HG02571 (cell line): ENCODE measurements around the gene TIMP2.
"Not testable (repeated sequence)": the region's sequence is repeated elsewhere in the genome, so short reads cannot be mapped to it uniquely, and the experiment has no call there.

Experiments
- ATAC-seq: cut with Tn5 transposase; IDR thresholded peaks from one replicate; pipeline ENCODE4 v1.9.1; 2021; ENCODE audit warnings: mild to moderate bottlenecking, moderate library complexity; ENCODE audit not compliant: unreplicated experiment

The TIMP2 gene

DNA sequence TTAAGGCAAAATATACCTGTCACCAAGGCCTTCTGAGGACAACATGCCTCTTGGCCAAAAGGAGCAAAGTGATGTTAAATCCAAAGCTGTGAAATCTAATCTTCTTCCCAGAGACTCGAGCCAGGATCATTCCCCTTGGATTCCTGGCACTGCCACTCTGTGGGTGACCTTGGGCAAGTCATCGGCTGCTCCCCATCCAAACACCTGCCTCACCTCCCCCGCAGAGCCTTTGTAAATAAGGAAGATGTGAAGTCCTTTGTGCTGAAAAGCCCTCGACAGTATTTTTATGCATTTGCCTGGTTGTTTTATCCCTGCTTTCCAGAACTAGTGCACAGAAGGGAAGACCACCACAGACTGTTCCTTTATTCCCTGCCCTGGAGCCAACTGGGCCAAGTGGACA is 16.8 kb downstream of the TIMP2 start:
- no peak for ATAC-seq

DNA sequence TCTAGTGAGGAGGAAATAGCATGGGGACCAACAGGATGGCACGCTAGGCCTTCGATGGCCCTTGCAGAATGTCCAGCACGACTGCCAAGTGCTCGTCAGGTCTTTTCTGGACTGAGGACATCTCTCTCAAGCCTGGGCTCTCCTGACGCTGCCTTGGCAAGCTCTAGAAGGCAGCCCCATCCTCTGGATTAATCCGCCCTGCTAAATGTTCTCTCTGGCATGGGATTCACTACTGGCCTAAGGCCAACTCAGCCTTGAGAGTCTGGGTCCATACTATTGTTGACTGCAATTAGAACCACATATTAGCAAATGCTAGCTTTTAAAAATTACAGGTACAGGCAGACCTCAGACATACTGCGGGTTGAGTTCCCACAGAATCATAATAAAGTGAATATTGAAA is 19.6 kb downstream of the TIMP2 start:
- no peak for ATAC-seq

DNA sequence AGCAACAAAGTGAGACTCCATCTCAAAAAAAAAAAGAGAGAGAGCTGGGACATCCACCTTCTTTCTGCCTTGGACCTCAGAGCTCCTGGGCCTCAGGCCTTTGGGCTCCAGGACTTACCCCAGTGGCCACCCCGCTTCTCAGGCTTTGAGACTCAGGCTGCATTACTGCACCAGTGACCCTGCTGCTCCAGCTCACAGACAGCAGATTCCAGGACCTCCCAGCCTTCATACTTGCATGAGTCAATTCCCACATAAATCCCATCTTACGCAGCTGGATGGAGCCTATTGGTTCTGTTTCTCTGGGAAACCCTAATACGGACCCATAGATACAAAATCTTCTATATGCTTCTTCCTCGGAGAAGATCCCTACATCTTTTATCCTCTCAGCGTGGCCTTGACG is 20.1 kb downstream of the TIMP2 start:
- no peak for ATAC-seq

DNA sequence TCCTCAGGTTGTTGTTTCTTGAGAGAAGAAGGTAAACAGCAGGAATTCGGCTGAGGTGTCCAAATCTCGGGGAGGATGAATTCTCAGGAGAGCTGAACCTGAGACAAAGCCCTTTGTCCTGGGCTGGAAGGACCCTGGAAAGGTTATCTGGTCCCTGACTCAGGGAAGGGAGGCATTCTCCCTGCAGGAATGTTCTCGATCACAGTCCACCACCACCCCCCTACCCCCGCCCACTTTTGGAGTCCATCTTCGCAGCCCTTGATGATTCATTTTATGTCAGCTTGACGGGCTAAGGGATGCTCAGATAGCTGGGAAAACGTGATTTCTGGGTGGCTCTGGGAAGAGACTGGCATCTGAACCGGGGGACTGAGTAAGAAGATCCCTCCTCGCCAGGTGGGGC is 20.8 kb downstream of the TIMP2 start:
- no peak for ATAC-seq

DNA sequence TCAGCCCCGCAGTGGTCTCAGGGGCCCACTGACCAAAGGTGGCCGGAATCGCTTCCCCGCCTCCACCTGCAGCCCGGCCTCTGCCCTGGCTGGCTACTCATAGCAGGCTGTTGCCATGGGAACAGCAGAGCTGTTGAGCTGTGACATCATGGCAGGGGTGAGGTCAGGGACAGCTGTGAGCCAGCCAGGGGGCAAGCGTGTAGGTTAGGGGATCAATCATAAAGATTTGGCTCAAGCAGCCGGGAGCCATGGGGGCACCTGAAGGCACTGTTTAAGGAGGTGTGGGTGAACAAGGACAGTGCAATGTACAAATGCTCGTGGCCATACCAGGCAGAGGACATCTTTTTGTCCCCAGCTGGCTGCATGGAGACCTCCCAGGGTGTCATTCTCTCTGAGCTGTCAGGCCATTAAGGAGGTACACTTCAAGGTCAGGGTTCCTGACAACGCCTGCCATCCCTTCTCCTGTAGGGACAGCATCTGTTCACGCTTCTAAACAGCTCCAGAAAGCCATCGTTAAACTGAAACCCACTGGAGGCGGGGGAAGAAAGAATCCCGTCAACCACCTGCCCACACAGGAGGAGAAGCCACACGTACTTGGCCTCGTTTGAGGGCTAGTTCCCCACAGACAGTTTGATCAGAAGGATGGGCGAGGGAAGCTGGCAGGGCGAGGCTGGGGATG is 21.9 kb downstream of the TIMP2 start, which contains the start of gene CEP295NL:
CEP295NL (minus strand) TSS at position 101 of the 679 bp plus-strand sequence. CDS start 1,373 bp downstream, outside the sequence.
- no peak for ATAC-seq

DNA sequence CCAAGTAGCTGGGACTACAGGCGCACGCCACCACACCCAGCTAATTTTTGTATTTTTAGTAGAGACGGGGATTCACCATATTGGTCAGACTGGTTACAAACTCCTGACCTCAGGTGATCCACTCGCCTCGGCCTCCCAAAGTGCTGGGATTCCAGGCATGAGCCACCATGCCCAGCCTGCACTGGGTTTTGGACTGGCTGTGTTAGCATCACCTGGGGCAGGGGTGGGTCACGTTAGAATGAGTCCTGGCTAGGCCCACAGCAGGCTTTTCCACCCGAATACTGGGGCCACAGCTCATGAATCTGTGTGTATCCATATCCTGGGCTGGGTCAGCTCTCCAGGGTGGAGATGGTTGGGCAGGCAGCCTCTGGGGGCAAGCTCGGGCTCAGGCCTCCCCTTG is 23.0 kb downstream of the TIMP2 start:
- not testable (repeated sequence) for ATAC-seq

DNA sequence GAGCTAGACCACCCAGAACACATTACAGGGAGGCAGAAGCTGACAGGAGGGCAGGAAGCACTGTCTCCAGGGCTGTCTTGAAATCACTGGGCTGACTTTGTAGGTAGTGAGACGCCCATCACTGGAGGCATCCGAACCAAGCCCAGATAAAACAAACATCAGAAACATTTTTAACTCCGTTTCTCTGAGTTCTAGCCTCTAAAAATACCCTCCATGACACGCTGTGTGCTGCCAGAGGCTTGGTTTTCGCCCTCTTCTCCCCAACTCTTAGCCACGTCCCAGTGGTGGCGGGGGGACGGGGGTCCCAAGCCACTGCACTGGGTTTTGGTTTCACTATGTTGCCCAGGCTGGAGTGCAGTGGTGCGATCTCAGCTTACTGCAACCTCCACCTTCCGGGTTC is 23.4 kb downstream of the TIMP2 start:
- ATAC-seq: no peak

DNA sequence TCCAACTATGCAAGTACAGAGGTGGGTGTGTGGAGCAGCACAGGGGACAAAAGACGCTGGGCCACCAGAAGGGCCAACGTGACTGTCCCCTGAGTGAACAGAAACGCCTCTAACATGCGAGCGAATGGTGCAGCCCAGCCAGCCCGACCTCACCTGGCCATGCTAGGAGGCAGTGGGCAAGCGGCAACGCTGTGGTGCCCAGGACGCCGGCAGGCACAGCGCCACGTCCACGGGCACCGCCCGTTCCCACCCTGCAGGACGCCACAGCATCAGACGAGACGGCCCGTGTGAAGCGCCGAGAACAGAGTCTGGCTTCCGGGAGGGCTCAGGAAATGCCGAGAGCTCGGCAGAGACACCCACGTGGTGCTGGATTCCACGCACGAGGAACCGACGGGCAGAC is 24.4 kb downstream of the TIMP2 start:
- ATAC-seq: no peak

DNA sequence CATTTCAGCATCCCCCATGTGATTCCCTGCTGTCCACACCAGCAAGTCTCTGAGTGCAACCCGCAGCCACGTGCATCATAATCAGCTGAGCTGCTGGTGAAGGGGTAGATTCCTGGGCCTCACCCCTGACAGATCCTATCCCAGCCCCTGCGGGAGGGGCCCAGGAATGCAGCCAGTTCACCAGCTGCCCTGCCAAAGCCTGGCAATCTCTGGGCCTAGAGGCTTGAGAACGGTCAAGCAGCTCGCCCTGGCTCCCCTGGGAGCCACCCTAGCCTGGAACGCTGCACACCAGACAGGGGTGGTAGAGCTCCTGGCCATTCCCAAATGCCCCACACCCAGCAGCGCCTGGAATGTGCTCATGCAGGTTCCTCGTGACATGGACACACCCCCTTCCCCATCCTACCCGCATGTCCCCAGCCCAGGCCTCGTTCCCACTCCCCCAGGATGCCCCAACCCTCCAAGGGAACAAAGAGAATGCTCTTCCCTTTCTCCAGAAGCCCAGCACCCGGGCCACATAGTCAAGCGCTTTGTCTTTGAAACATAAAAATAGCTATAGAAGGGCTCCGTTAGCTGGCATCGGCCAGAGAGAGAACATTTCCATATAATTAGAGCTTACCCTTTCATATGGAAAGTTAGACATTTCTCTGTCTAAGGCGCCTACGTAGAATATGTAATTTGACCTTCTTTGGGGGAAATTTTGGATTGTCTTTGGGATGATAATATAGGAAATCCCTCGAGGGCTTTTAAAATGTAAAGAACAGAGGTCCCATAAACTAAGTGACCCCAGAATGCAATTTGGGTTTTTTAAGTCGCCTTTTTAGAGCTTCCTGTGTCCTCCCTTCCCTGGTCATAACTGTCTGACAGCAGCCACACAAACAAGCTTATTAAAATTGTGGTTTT is 25.6 kb downstream of the TIMP2 start:
- ATAC-seq: no peak

DNA sequence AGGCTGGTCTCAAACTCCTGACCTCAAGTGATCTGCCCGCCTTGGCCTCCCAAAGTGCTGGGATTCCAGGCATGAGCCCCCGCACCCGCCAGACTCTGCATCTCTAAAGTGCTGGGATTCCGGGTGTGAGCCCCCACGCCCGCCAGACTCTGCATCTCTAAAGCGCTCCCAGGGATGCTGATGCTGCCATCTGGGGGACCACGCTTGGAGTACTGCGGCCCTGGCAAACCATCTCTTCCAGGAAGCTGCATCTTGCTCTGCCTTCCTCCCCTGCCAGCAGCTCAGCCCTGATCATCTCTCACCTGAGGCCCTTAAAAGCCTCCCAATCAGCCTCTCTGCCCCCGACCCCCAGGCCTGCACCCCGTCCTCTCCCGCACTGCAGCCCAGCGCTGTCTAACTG is 26.2 kb downstream of the TIMP2 start:
- ATAC-seq: no peak

DNA sequence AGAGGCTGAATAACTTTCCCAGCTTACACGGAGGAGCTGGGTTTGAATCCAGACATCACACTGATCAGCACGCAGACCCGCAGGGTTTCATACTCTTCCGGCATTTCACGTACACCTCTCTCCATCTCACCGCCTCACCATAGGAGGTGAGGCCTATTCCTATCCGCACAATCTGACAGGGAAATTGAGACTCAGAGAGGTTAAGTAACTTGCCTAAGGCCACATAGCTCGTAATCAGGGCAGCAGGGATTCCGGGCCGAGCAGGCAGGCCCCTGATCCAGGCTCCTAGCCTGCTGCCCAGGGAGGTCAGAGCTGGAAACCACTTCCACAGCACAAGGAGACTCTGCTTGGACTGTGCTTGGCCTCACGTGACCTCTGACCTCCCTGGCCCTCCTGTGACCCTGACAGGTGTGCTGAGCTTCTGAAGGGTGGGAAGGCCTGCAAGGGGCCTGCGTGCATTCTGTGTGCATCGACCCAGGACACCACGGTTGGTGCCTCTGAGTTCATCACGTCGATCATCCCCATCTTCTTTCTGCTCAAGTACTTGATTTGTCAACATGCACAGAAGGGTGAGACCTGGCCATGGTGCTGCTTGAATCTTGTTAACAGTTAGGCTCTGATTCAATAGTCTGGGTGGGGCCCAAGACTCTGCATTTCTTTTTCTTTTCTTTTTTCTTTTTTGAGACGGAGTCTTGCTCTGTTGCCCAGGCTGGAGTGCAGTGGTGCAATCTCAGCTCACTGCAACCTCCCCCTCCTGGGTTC is 26.9 kb downstream of the TIMP2 start:
- ATAC-seq: no peak

DNA sequence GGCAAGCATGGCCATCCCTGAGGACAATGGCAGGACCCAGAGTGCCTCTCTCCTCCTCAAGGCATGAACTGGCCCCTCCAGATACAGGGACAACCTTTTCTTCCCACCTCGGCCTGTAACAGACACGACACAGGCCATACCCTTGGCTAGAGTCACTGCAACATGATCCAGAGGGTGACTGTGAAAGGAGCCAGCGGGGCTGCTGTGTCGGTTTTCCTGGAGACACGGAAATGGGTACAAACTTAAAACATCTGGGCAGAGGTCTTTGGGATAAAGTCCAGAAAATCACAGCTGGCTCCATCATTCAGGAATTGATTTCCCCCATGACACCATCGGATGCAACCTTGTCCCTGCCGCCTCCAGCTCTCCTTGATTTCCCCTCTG is 27.5 kb downstream of the TIMP2 start:
- ATAC-seq: no peak

DNA sequence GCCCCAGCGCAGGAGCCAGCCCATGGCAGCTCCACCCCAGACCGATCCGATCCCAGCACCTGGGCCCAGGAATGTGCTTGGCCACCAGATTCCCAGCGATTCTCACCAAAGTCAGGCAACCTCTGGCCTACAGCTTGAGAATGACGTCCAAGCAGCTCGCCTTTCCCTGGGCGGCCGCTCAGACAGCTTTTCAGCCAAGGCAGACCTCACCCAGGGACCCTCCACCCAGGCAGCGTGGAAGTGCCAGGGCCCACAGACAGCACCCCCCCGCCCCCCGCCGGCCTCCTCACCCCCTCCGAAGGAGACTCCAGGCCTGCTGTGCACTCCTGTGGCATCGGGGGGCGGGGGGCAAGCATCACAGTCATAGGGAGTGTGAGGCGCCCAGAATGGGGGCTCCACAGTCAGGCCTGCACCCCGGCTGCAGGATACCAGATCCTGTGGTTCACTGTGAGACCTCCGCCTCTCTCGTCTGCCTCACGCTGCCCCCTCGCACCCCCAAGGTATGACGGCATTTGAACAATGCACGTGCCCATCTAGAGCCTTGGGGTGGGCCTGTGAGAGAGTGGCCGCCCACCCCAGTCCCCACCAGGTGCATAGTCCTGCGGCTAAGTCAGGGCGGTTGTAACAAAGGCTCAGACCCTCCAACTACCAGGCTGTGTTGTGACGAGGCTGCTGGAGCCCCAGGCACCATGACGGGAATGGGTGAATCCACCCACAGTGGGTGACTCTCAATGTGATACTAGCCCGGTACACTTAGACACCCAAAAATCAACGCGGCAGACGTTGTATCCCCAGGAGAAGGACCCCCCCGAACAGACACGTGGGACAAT is 28.1 kb downstream of the TIMP2 start:
- no peak for ATAC-seq

DNA sequence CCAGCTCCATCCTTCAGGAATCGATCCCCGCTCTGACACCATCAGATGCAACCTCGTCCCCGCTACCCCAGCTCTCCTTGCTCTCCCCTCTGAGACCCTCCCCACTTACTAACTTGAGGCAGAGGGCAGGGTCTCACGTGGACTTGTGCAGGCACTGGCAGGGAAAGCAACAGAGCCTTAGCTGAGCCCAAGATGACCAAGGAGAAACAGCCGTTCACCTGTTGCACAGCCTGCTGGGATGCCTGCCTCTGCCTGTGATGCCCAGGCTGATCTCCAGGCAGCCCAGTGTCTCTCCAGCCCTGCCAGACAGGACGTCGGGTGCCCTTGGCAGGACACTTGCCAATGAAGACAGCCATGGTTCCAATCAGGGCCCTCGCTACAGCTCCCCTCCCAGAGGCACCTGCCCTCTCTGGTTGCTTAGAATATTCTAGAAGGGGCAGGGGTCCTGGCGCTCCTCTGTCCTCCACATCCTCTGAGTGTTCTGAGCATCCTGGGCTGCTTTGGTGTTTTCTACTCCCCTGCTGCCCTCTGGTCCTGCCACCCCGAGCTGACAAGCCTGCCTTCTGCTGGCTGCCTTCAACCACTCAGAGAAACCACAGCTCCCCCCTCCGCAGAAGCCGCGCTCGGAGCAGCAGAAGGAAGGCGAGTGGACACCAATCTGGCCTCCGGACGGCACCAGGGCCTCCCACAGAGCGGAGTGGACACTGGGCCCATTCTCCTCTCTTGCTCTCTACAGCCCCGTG is 28.9 kb downstream of the TIMP2 start:
- no peak for ATAC-seq

DNA sequence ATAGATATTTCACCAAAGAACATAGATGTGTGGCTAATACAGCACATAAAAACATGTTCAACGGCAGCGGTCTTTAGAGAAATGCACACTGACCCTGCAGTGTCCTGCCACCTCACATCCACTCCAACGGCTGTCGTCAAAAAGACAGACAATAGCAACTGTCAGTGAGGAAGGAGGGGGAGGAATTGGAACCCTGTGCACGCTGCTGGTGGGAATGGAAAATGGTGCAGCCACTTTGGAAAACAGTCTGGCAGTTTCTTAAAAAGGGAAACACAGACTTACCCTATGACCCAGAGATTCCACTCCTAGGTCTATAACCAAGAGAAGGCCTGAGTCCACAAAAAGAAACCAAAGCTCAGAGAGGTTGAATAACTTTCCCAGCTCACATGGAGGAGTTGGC is 29.9 kb downstream of the TIMP2 start:
- no peak for ATAC-seq

DNA sequence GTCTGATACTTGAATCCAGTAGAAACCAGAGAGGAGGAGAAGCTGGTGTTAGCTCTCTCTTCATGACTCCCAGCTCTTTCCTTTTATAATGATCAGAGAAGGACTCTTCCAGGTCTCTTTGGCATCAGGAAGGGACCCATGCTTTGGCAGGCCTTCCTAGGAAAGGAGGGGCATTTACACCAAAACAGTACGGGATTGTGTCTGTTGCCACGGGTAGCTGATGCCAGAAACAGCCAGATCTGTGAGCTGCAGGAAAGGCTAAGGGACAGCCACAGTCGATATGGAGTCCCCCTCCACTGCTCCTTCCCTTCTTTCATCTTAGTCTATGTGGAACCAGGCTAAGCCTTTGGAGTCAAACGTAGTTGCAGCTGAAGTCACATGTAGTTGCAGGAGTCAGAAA is 31.5 kb downstream of the TIMP2 start:
- ATAC-seq: no peak

DNA sequence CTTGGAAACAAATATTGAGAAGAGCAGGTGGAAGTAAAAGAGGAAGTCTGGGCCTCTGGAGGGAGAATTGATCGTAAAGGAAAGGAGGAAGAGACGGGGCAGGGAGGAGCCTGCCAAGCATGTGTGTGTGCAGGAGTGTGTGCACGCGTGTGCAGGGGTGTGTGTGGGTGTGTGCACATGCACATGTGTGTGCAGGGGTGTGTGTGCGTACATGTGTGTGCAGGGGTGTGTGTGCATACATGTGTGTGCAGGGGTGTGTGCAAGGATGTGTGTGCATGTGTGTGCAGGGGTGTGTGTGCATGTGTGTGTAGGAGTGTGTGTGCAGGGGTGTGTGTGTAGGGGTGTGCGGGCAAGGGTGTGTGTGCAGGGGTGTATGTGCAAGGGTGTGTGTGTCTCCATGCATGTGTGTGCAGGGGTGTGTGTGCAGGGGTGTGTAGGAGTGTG is 32.2 kb downstream of the TIMP2 start:
- no peak for ATAC-seq

DNA sequence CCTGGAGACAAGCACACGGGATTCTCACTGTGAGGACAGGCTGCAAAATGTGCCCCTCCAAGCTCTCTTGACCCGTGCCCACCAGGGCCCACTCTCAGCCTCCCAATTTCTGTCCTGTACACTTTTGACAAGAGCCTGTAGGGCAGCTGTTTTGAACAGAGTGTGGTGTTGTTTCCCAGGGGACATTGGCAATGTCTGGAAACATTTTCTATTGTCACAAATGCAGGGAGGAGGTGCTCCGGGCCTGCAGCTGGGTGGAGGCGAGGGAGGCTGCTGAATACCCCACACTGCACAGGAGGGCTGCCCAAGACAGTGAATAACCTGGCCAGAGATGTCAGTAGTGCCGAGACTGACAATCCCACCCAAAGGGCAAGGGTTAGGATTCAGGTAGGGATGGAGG is 32.7 kb downstream of the TIMP2 start:
- ATAC-seq: no peak

DNA sequence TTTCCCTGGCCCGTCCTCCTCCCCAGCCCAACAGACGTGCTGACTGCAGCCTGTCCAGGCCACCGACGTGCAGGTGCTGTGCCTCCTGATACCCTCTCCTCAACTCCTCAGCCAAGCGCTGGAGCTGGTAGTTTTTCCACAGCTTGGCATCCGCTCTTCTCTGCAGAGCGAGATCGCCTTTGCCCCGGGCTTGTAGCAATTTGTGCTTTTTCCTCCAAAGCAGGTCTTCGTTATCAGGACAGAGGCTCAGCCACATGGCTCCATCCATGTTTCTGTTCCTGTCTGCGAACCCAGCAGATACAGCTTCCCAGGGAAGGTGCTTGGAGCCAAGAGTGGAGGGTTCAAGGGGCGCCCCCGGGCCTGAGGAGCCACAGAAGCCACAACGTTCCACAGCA is 33.1 kb downstream of the TIMP2 start:
- ATAC-seq: no peak
